ENCODE results near the gene TMC8.

DNA sequence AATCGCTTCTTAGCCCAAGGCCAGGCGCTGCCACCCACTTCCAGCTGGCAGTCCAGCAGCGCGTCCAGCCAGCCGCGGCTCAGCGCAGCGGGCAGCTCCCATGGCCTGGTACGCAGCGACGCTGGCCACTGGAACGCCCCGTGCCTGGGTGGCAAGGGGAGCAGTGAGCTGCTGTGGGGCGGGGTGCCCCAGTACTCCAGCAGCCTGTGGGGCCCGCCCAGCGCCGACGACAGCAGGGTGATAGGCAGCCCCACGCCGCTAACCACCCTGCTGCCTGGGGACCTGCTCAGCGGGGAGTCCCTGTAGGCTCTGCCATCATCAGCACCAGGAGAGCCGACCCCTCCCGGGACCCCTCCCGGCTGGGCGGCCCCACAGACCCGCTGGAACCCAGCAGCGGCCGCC lies 26.0 kb upstream of the TMC8 start:
- TF ChIP-seq CTCF (IDR thresholded peaks at IDR 0.05; ENCODE audit: control extremely low read depth in 1 of 3, insufficient read depth in 1 of 3, low read depth in 1 of 3, low read length in 3 of 3) (no peak), CHD1 (IDR thresholded peaks at IDR 0.05; ENCODE audit: low read depth, low read length) (no peak), POLR2A (IDR thresholded peaks at IDR 0.05; ENCODE audit: control extremely low read depth in 1 of 2, low read depth in 2 of 2, low read length in 2 of 2) (no peak), RNF2 (IDR thresholded peaks at IDR 0.05; ENCODE audit: borderline replicate concordance, low read depth, low read length, missing control alignments, poor library complexity, severe bottlenecking) (no peak), SP2 (IDR thresholded peaks at IDR 0.05; ENCODE audit: low read length) (no peak), E2F6 (IDR thresholded peaks at IDR 0.05) (no peak), TBP (IDR thresholded peaks at IDR 0.05; ENCODE audit: low read depth, low read length) (no peak), HDAC2 (IDR thresholded peaks at IDR 0.05; ENCODE audit: borderline replicate concordance in 1 of 2, low read depth in 2 of 2, low read length in 2 of 2) (no peak), POLR2AphosphoS5 (IDR thresholded peaks at IDR 0.05; ENCODE audit: low read depth, low read length) (no peak), USF2 (IDR thresholded peaks at IDR 0.05; ENCODE audit: low read length) (no peak), NRF1 (IDR thresholded peaks at IDR 0.05; ENCODE audit: low read depth, low read length) (no peak)
- TF ChIP-seq, protein P1, sequence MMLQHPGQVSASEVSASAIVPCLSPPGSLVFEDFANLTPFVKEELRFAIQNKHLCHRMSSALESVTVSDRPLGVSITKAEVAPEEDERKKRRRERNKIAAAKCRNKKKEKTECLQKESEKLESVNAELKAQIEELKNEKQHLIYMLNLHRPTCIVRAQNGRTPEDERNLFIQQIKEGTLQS (IDR thresholded peaks at IDR 0.05; ENCODE audit: insufficient read depth, low read depth, low read length) = no peak
- TF ChIP-seq, protein P2, sequence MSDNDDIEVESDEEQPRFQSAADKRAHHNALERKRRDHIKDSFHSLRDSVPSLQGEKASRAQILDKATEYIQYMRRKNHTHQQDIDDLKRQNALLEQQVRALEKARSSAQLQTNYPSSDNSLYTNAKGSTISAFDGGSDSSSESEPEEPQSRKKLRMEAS (IDR thresholded peaks at IDR 0.05) = no peak

All from H1 (cell line).